SJSA1 (cell line): ENCODE results near the gene TGFB1I1. TPM values are rescaled to one million over a fixed set of nuclear protein-coding genes. Genes with fewer than 3 reads are reported as not detected.

ENCODE experiments used
- DNase-seq, 2 experiments: peaks; one replicate each; pipeline ENCODE4 v3.0.0-alpha.2; 2015 to 2020; ENCODE audit warnings: low spot score in 2 of 2, low read depth in 1 of 2
- H3K27ac ChIP-seq: fragments of 250-450 bp; sonication (Bioruptor Pico); 2 replicates; pipeline ENCODE4 v1.5.1; 2020; ENCODE audit warnings: mild to moderate bottlenecking, moderate library complexity
- H3K27me3 ChIP-seq: fragments of 250-450 bp; sonication (Bioruptor Pico); replicated peaks from 2 replicates; pipeline ENCODE4 v1.5.1; 2020; ENCODE audit warnings: mild to moderate bottlenecking, moderate library complexity
- H3K36me3 ChIP-seq: fragments of 250-450 bp; sonication (Bioruptor Pico); 2 replicates; pipeline ENCODE4 v1.5.1; 2020; ENCODE audit warnings: mild to moderate bottlenecking
- H3K4me1 ChIP-seq: fragments of 250-450 bp; sonication (Bioruptor Pico); replicated peaks from 2 replicates; pipeline ENCODE4 v1.6.1; 2021; ENCODE audit warnings: mild to moderate bottlenecking
- H3K4me3 ChIP-seq: fragments of 250-450 bp; sonication (Bioruptor Pico); 2 replicates; pipeline ENCODE4 v1.5.1; 2020; ENCODE audit warnings: mild to moderate bottlenecking
- H3K9me3 ChIP-seq: fragments of 250-450 bp; sonication (Bioruptor Pico); replicated peaks from 2 replicates; pipeline ENCODE4 v1.5.1; 2020; ENCODE audit warnings: mild to moderate bottlenecking
- total RNA-seq: library from RNA; depleted of rRNA; stranded (reverse); fragments of >200 nt; shearing (Covaris generic); gene quantifications from 2 replicates; pipeline ENCODE4 v1.2.3, GENCODE V29; 2014

The TGFB1I1 gene
- total RNA-seq, 1 experiment from 2014 or later, result 90.1 TPM

- DNase-seq, result peak in 1 of 2 experiments; percentile 49
- peak overlapping the region; percentile 100 for H3K27ac ChIP-seq
- H3K36me3 ChIP-seq, result peaks cover 23% of the 10 kb centered on the region
- H3K27me3 ChIP-seq, result no peaks in the 10 kb centered on the region
- H3K9me3 ChIP-seq, result no peaks in the 10 kb centered on the region
- peaks cover 24% of the 10 kb centered on the region for H3K4me1 ChIP-seq
- peak overlapping the region; percentile 84 for H3K4me3 ChIP-seq
Observed at GRCh38 chr16:31458073-31458843, 13.7 kb upstream of the TGFB1I1 start.

GRCh38 chr16:31458844-31459686 is 12.9 kb upstream of the TGFB1I1 start, which contains the start of gene ARMC5:
TSS of gene ARMC5 (plus strand) at chr16:31459501. CDS start at chr16:31459525, 24 bp downstream.
- Histone ChIP-seq H3K4me1 (peaks cover 20% of the 10 kb centered on the region), H3K4me3 (peak within 1 kb of the TSS; percentile 84), H3K9me3 (no peaks in the 10 kb centered on the region), H3K36me3 (peaks cover 23% of the 10 kb centered on the region), H3K27ac (peak within 1 kb of the TSS; percentile 100), H3K27me3 (no peaks in the 10 kb centered on the region)
- DNase-seq, result peak; percentile 98 to 99

- DNase-seq, result peak; percentile 99 to 100
- Histone ChIP-seq H3K27me3 (no peaks in the 10 kb centered on the region), H3K9me3 (no peaks in the 10 kb centered on the region), H3K27ac (peak overlapping the region; percentile 100), H3K4me3 (peak overlapping the region; percentile 84), H3K36me3 (peaks cover 25% of the 10 kb centered on the region), H3K4me1 (peaks cover 20% of the 10 kb centered on the region)
Observed at GRCh38 chr16:31459687-31460581, 12.0 kb upstream of the TGFB1I1 start.

GRCh38 chr16:31460582-31461002 is 11.4 kb upstream of the TGFB1I1 start:
- H3K4me1 ChIP-seq, result peaks cover 20% of the 10 kb centered on the region
- no peaks in the 10 kb centered on the region for H3K9me3 ChIP-seq
- DNase-seq, result peak; percentile 68 to 70
- H3K27ac ChIP-seq, result peak overlapping the region; percentile 78
- H3K36me3 ChIP-seq, result peaks cover 30% of the 10 kb centered on the region
- H3K27me3 ChIP-seq, result no peaks in the 10 kb centered on the region
- H3K4me3 ChIP-seq, result peak overlapping the region; percentile 84

GRCh38 chr16:31461201-31461920 is 10.6 kb upstream of the TGFB1I1 start:
- peaks cover 30% of the 10 kb centered on the region for H3K36me3 ChIP-seq
- no peak overlapping the region for H3K27ac ChIP-seq
- H3K9me3 ChIP-seq, result no peaks in the 10 kb centered on the region
- DNase-seq, result no peak
- no peaks in the 10 kb centered on the region for H3K27me3 ChIP-seq
- peaks cover 20% of the 10 kb centered on the region for H3K4me1 ChIP-seq
- H3K4me3 ChIP-seq, result no peak overlapping the region

- Histone ChIP-seq H3K27ac (no peak overlapping the region), H3K36me3 (peaks cover 25% of the 10 kb centered on the region)
- no peak for DNase-seq
Observed at GRCh38 chr16:31461921-31462804, 9.8 kb upstream of the TGFB1I1 start.

GRCh38 chr16:31464348-31464769 is 7.6 kb upstream of the TGFB1I1 start:
- no peak for DNase-seq
- Histone ChIP-seq H3K36me3 (peaks cover 20% of the 10 kb centered on the region), H3K27me3 (no peaks in the 10 kb centered on the region), H3K27ac (no peak overlapping the region), H3K4me3 (no peak overlapping the region), H3K9me3 (no peaks in the 10 kb centered on the region), H3K4me1 (peaks cover 7% of the 10 kb centered on the region)

More at GRCh38 chr16:31461921-31462804, 9.8 kb upstream of the TGFB1I1 start:
- Histone ChIP-seq H3K27me3 (no peaks in the 10 kb centered on the region), H3K4me3 (no peak overlapping the region), H3K9me3 (no peaks in the 10 kb centered on the region), H3K4me1 (peaks cover 19% of the 10 kb centered on the region)

- no peak overlapping the region for H3K27ac ChIP-seq
- DNase-seq, result no peak
- no peaks in the 10 kb centered on the region for H3K27me3 ChIP-seq
- H3K36me3 ChIP-seq, result peaks cover 18% of the 10 kb centered on the region
- H3K9me3 ChIP-seq, result no peaks in the 10 kb centered on the region
- H3K4me3 ChIP-seq, result no peak overlapping the region
- peaks cover 7% of the 10 kb centered on the region for H3K4me1 ChIP-seq
Observed at GRCh38 chr16:31464781-31465260, 7.1 kb upstream of the TGFB1I1 start.

GRCh38 chr16:31465788-31466370 is 6.1 kb upstream of the TGFB1I1 start:
- no peak overlapping the region for H3K4me3 ChIP-seq
- no peak overlapping the region for H3K27ac ChIP-seq
- DNase-seq, result no peak
- H3K4me1 ChIP-seq, result peaks cover 6% of the 10 kb centered on the region
- no peaks in the 10 kb centered on the region for H3K9me3 ChIP-seq
- peaks cover 18% of the 10 kb centered on the region for H3K36me3 ChIP-seq
- H3K27me3 ChIP-seq, result no peaks in the 10 kb centered on the region

GRCh38 chr16:31466381-31466841 is 5.5 kb upstream of the TGFB1I1 start:
- no peak overlapping the region for H3K4me3 ChIP-seq
- no peak overlapping the region for H3K27ac ChIP-seq
- H3K27me3 ChIP-seq, result no peaks in the 10 kb centered on the region
- H3K9me3 ChIP-seq, result no peaks in the 10 kb centered on the region
- H3K36me3 ChIP-seq, result peaks cover 18% of the 10 kb centered on the region
- H3K4me1 ChIP-seq, result peaks cover 11% of the 10 kb centered on the region
- no peak for DNase-seq

GRCh38 chr16:31467151-31467773 is 4.7 kb upstream of the TGFB1I1 start:
- no peaks in the 10 kb centered on the region for H3K27me3 ChIP-seq
- DNase-seq, result no peak
- no peak overlapping the region for H3K27ac ChIP-seq
- H3K36me3 ChIP-seq, result peaks cover 17% of the 10 kb centered on the region
- no peak overlapping the region for H3K4me3 ChIP-seq
- H3K9me3 ChIP-seq, result no peaks in the 10 kb centered on the region
- H3K4me1 ChIP-seq, result peaks cover 13% of the 10 kb centered on the region
